Activated naive CD4-positive, alpha-beta T cell treated with anti-CD3 and anti-CD28 coated beads for 36 hours (primary cell): ENCODE data around the gene MAD1L1. TPM values are rescaled to one million over a fixed set of nuclear protein-coding genes. Genes with fewer than 3 reads are reported as not detected.

Source experiments
- CTCF ChIA-PET: fragments of 350-600 bp; sonication (Branson Sonifier 250); formaldehyde crosslinking; loops from one replicate; lab custom pipeline; 2021; ENCODE audit warnings: antibody characterized with exemption; lab: Charles Lee
- DNase-seq: peaks from one replicate; pipeline ENCODE4 v3.0.0-alpha.2; 2020
- H3K27ac Mint-ChIP-seq: one replicate; pipeline ENCODE4 v1.8.0; 2021; ENCODE audit warnings: mild to moderate bottlenecking, mixed read lengths
- H3K27me3 Mint-ChIP-seq: one replicate; pipeline ENCODE4 v1.8.0; 2021; ENCODE audit warnings: low read depth, mixed read lengths
- H3K36me3 Mint-ChIP-seq: one replicate; pipeline ENCODE4 v1.8.0; 2021; ENCODE audit warnings: low read depth, mixed read lengths
- H3K4me1 Mint-ChIP-seq: one replicate; pipeline ENCODE4 v1.8.0; 2021; ENCODE audit warnings: low read depth, mixed read lengths
- H3K4me3 Mint-ChIP-seq: one replicate; pipeline ENCODE4 v1.8.0; 2021; ENCODE audit warnings: mild to moderate bottlenecking, moderate library complexity, mixed read lengths
- H3K9me3 Mint-ChIP-seq: one replicate; pipeline ENCODE4 v1.8.0; 2021; ENCODE audit warnings: mixed read lengths
- intact Hi-C: fragments of 100-400 bp; cut with micrococcal nuclease; formaldehyde crosslinking; loops from one replicate; pipeline ENCODE4 v1.15.1; 2023
- total RNA-seq, 2 experiments: library from RNA; stranded (reverse); gene quantifications; one replicate each; pipeline ENCODE4 v1.2.3, GENCODE V29; 2021

The MAD1L1 gene
- total RNA-seq, 2 experiments from 2014 or later = 37.5 to 40.2 TPM

- no peaks in the 10 kb centered on the region for H3K4me1 Mint-ChIP-seq
- CTCF ChIA-PET = no interaction called here
- DNase-seq = no peak
- no peaks in the 10 kb centered on the region for H3K27me3 Mint-ChIP-seq
- no peak overlapping the region for H3K27ac Mint-ChIP-seq
- H3K9me3 Mint-ChIP-seq = no peaks in the 10 kb centered on the region
- intact Hi-C loops = no loop called here
- no peaks in the 10 kb centered on the region for H3K36me3 Mint-ChIP-seq
- H3K4me3 Mint-ChIP-seq = no peak overlapping the region
Measured at GRCh38 chr7:2006921-2007381, 225.8 kb downstream of the MAD1L1 start.

DNA sequence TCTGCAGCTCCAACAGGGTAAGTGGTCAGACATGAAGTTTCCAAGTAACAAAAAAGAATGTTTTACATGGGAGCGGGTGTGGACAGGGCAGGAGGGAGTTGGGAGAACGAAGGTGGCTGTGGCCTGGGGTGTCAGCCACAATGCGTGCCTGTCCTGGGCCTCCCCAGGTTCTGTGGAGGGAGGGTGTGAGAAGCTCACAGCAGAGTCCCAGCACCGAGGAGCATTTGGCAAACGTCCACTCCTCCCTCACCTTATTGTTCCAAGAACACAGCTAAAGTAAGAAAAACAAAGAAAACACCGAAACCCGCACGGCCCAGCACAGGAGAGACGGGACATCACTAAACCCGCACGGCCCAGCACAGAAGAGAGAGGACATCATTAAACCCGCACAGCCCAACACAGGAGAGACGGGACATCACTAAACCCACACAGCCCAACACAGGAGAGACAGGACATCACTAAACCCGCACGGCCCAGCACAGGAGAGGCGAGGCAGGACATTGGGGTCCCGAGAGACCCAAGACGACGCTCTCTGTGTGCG, 226.4 kb downstream of the MAD1L1 start:
- Mint-ChIP-seq H3K4me3 (no peak overlapping the region), H3K27ac (no peak overlapping the region), H3K27me3 (no peaks in the 10 kb centered on the region), H3K4me1 (no peaks in the 10 kb centered on the region), H3K9me3 (no peaks in the 10 kb centered on the region), H3K36me3 (no peaks in the 10 kb centered on the region)
- intact Hi-C loops = no loop called here
- CTCF ChIA-PET = no interaction called here
- no peak for DNase-seq

DNA sequence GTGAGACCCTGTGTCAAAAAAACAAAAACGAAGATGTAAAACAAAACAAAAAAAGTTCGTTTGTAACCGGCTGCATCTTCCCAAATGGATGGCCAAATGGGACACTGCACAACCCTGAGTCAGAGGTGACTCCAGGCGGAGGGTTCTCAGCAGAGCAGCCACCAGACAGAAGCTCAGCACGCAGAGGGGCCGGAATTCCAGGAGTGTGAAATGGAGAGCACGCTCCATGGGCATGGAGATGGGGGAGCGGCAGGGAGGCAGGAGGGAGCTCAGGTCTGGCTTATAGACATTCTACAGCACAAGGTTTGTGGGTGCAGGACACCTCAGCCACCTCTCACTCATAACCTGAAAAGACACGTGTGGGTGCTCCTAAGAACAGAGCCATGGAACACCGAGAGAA, 227.0 kb downstream of the MAD1L1 start:
- Mint-ChIP-seq H3K4me1 (no peaks in the 10 kb centered on the region), H3K27me3 (no peaks in the 10 kb centered on the region), H3K36me3 (no peaks in the 10 kb centered on the region), H3K27ac (no peak overlapping the region), H3K4me3 (no peak overlapping the region), H3K9me3 (no peaks in the 10 kb centered on the region)
- intact Hi-C loops = no loop called here
- CTCF ChIA-PET = no interaction called here
- no peak for DNase-seq

DNA sequence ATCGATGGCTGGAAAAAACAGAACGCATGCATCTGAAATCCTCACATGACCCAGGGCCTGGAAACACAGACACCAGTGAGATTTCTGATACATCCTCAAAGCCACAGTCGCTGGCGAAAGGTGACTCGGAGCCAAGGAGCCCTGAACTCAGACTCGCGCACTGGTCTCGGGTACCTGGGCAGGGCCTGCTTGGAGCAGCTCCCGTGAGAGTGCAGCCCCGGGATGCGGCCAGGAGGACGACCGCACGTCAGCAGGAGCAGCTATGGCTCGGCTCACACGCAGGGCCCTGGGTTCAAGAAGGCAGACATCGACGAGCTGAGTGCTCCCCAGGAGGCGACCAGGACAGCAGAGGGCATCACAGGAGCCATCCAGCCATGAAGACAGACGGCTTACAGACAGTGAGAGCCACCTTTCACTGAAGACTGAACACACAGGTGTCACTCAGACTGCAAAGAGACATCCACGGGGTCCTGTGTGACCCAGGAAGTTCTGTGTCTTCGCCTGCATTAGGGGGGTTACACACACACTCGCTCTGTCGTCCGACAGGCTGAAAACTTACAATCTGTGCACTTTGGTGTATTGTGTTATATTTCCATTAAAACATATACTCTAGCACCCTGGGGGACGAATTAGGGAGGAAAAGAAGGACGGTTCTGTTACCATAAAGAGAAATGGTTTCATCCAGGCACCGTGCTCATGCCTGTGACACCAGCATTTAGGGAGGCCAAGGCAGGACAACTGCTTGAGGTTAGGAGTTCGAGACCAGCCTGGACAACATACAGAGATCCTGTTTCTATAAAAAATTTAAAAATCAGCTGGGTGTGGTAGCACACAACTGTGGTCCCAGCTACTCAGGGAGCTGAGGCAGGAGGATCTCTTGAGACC, 227.7 kb downstream of the MAD1L1 start:
- no peak overlapping the region for H3K27ac Mint-ChIP-seq
- peaks cover 1% of the 10 kb centered on the region for H3K36me3 Mint-ChIP-seq
- H3K4me1 Mint-ChIP-seq = no peaks in the 10 kb centered on the region
- H3K4me3 Mint-ChIP-seq = no peak overlapping the region
- CTCF ChIA-PET = no interaction called here
- intact Hi-C loops = no loop called here
- H3K27me3 Mint-ChIP-seq = no peaks in the 10 kb centered on the region
- DNase-seq = no peak
- no peaks in the 10 kb centered on the region for H3K9me3 Mint-ChIP-seq

GRCh38 chr7:2003931-2004812, 228.6 kb downstream of the MAD1L1 start:
- Mint-ChIP-seq H3K27ac (no peak overlapping the region), H3K4me3 (no peak overlapping the region), H3K36me3 (peaks cover 1% of the 10 kb centered on the region), H3K27me3 (no peaks in the 10 kb centered on the region), H3K4me1 (no peaks in the 10 kb centered on the region), H3K9me3 (no peaks in the 10 kb centered on the region)
- CTCF ChIA-PET = no interaction called here
- DNase-seq = no peak
- intact Hi-C loops = no loop called here

GRCh38 chr7:2003451-2003930, 229.3 kb downstream of the MAD1L1 start:
- Mint-ChIP-seq H3K27me3 (no peaks in the 10 kb centered on the region), H3K27ac (no peak overlapping the region), H3K4me1 (no peaks in the 10 kb centered on the region), H3K9me3 (no peaks in the 10 kb centered on the region), H3K36me3 (peaks cover 1% of the 10 kb centered on the region), H3K4me3 (no peak overlapping the region)
- CTCF ChIA-PET = no interaction called here
- no peak for DNase-seq
- intact Hi-C loops = no loop called here

DNA sequence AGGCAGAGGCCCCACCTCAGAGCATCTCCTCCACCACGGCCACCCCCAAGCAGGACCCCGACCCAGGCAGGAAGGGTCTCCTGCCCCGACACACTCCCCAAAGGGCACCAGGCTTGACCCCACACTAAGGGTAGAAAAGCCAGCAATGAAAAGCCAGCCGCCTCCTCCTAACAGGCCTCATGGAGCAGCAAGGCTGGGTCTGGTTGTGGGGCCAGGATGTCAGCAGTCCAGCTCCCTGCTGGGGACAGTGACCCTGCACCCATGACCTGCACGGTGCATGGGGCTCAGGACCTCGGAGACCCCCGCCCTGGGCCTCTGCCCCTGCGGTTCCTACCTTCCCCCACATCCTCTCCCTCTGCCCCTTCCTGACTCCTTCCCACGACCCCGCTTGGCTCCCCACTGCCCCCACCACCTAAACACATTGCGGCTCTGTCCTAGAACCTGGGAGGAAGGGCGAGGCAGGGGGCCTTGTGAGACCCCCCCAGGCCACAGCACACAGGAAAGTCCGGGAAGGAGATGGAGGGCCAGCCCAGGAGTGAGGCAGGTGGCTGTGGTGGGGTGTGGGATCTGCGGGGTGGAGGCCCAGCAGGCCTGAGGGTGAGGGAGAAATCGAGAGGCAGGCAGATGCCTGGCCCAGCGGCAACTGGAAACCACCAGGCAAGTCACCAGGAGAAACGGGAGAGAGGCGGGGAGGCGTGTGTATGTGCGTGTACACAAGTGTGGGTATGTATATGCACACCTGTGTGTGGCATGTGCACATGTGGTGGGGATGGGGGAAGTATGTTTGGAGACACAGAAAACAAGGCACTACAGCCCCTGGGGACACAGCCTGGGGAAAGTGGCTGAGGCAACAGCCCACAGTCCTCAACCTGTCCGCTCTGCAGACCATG, 229.9 kb downstream of the MAD1L1 start:
- H3K36me3 Mint-ChIP-seq = peaks cover 1% of the 10 kb centered on the region
- DNase-seq = no peak
- H3K27me3 Mint-ChIP-seq = no peaks in the 10 kb centered on the region
- H3K27ac Mint-ChIP-seq = no peak overlapping the region
- intact Hi-C loops = no loop called here
- H3K4me1 Mint-ChIP-seq = no peaks in the 10 kb centered on the region
- H3K9me3 Mint-ChIP-seq = no peaks in the 10 kb centered on the region
- H3K4me3 Mint-ChIP-seq = no peak overlapping the region
- CTCF ChIA-PET = no interaction called here

DNA sequence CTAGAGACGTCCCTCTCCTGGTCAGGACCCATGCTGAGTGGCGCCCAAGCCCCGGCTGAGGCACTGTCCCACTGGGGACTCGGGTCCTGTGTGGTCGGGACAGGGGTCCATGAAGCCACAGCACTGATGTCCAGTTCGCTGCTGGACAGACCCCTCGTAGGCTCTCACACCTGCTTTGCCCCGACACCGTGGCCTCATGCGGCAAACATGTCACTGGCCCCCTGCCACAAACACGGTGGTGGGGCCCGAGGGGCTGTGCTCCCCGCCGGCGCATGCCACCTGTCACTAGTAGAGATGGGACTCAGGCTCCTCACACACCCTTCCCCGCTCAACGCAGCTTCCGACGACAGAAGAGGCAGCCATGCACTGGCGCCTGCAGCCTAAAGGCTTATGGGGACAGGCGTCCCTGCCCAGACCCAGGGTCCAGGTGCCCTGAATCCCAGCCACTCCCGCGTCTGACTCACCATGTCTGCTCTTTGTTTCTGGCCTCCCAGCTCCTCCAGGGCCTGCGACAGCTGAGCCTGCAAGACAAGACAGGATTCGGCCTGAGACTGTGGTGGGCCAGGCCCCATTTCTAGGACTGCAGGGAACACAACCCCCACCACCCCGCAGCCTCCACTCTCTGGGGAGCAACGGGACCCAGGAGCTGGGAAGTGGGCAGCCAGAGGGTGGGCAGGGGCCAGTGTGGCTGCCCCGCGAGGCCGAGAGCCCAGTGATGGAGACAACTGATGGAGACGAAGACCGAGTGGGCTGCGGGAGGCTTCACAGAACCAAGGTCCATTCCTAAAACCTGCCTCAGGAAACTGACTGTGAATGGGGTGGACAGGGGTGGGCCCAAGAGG, 230.9 kb downstream of the MAD1L1 start:
- Mint-ChIP-seq H3K4me3 (no peak overlapping the region), H3K9me3 (no peaks in the 10 kb centered on the region), H3K27ac (no peak overlapping the region), H3K27me3 (no peaks in the 10 kb centered on the region), H3K36me3 (peaks cover 1% of the 10 kb centered on the region), H3K4me1 (no peaks in the 10 kb centered on the region)
- CTCF ChIA-PET = no interaction called here
- DNase-seq = no peak
- intact Hi-C loops = no loop called here

GRCh38 chr7:2000746-2001321, 231.9 kb downstream of the MAD1L1 start:
- intact Hi-C loops = no loop called here
- CTCF ChIA-PET = interaction anchor here (0.6 kb wide), 1 partner anchor 194 kb away, joined by 4 read pairs; no protein-coding TSS in a partner anchor
- no peak for DNase-seq
- no peaks in the 10 kb centered on the region for H3K27me3 Mint-ChIP-seq
- no peak overlapping the region for H3K27ac Mint-ChIP-seq
- H3K4me3 Mint-ChIP-seq = no peak overlapping the region
- no peaks in the 10 kb centered on the region for H3K4me1 Mint-ChIP-seq
- H3K36me3 Mint-ChIP-seq = peaks cover 1% of the 10 kb centered on the region
- no peaks in the 10 kb centered on the region for H3K9me3 Mint-ChIP-seq

DNA sequence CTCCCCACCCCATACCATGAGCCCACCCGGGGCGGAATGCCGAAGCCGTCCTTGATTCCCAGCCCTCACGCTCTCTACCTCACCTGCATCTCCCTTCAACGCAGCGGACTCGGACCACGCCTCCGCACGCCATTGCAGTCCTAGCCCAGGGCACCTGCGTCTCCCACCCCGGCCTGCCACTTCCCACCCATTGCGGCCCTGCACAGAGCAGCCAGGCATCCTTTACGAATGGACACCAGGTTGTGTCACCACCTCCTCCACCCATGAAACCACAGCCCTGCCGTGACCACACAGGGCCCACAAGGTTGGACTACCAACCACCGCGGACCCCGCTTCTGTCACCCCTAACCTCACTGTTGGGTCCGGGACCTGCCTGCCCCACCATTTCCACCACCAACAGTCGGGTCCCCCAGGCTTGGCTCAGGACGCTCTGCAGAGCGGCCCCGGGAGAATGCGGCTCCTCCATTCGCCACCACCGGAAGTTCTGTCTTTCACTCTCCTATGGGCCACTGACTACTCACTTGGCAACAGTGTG, 232.5 kb downstream of the MAD1L1 start:
- Mint-ChIP-seq H3K27me3 (no peaks in the 10 kb centered on the region), H3K4me3 (no peak overlapping the region), H3K36me3 (peaks cover 1% of the 10 kb centered on the region), H3K9me3 (no peaks in the 10 kb centered on the region), H3K27ac (no peak overlapping the region), H3K4me1 (no peaks in the 10 kb centered on the region)
- no peak for DNase-seq
- intact Hi-C loops = no loop called here
- CTCF ChIA-PET = no interaction called here
